PC-3 (cell line): ENCODE results near the gene LRRC39. TPM values are rescaled to one million over a fixed set of nuclear protein-coding genes. Genes with fewer than 3 reads are reported as not detected.

Experiments
- ATAC-seq: fragments of 200-7000 bp; cut with Tn5 transposase; 2 replicates; pipeline ENCODE4 v1.9.1; 2020; ENCODE audit warnings: mild to moderate bottlenecking, moderate library complexity
- BruUV-seq: library from RNA; stranded (reverse); fragments of 400-500 nt; replicated peaks from 2 replicates; lab custom pipeline; 2021; lab: Mats Ljungman, UMichigan
- CTCF ChIA-PET: fragments of 300-600 bp; sonication (Branson Sonifier 250); formaldehyde crosslinking; loops from one replicate; lab custom pipeline; 2022; ENCODE audit warnings: antibody characterized with exemption; lab: Charles Lee
- POLR2A ChIA-PET: fragments of 300-600 bp; sonication (Branson Sonifier 250); formaldehyde crosslinking; loops from one replicate; lab custom pipeline; 2022; ENCODE audit warnings: antibody characterized with exemption; ENCODE audit not compliant: unreplicated experiment; lab: Charles Lee
- DNase-seq: peaks from one replicate; pipeline ENCODE4 v3.0.0-alpha.2; 2015
- H2AFZ ChIP-seq: fragments of 300-600 bp; sonication (generic); 2 replicates; pipeline ENCODE4 v1.6.0; 2016; ENCODE audit warnings: antibody characterized with exemption, low read length
- H3F3A ChIP-seq: fragments of 300-600 bp; sonication (generic); one replicate; pipeline ENCODE4 v1.6.0; 2017; ENCODE audit warnings: antibody characterized with exemption, low read length, control low read depth, mild to moderate bottlenecking; ENCODE audit not compliant: unreplicated experiment
- H3K27ac ChIP-seq: fragments of 300-600 bp; sonication (generic); 2 replicates; pipeline ENCODE4 v1.5.1; 2016; ENCODE audit warnings: mild to moderate bottlenecking, low read length
- H3K27me3 ChIP-seq: fragments of 300-600 bp; sonication (generic); 2 replicates; pipeline ENCODE4 v1.6.1; 2016; ENCODE audit warnings: low read length, mixed read lengths
- H3K36me3 ChIP-seq: fragments of 300-600 bp; sonication (generic); 2 replicates; pipeline ENCODE4 v1.6.1; 2016; ENCODE audit warnings: low read depth, mixed run types, low read length, mixed read lengths
- H3K4me1 ChIP-seq: fragments of 300-600 bp; sonication (generic); 2 replicates; pipeline ENCODE4 v1.5.1; 2016; ENCODE audit warnings: low read length; ENCODE audit not compliant: insufficient read depth
- H3K4me2 ChIP-seq: fragments of 300-600 bp; sonication (generic); 2 replicates; pipeline ENCODE4 v1.6.0; 2016; ENCODE audit warnings: low read length
- H3K4me3 ChIP-seq: fragments of 300-600 bp; sonication (generic); 2 replicates; pipeline ENCODE4 v1.5.1; 2016; ENCODE audit warnings: mild to moderate bottlenecking, low read length, mixed read lengths
- H3K79me2 ChIP-seq: fragments of 300-600 bp; sonication (generic); 2 replicates; pipeline ENCODE4 v1.6.1; 2017; ENCODE audit warnings: low read length, mixed read lengths
- H3K9ac ChIP-seq: fragments of 300-600 bp; sonication (generic); 2 replicates; pipeline ENCODE4 v1.6.0; 2016; ENCODE audit warnings: mild to moderate bottlenecking, low read length
- H3K9me2 ChIP-seq: fragments of 300-600 bp; sonication (generic); replicated peaks from 2 replicates; pipeline ENCODE4 v1.6.1; 2016; ENCODE audit warnings: mixed run types, low read length, mixed read lengths
- H3K9me3 ChIP-seq: fragments of 300-600 bp; sonication (generic); 2 replicates; pipeline ENCODE4 v1.6.1; 2016; ENCODE audit warnings: low read length, mixed read lengths
- H4K20me1 ChIP-seq: fragments of 300-600 bp; sonication (generic); 2 replicates; pipeline ENCODE4 v1.6.1; 2016; ENCODE audit warnings: low read length, mixed read lengths
- EZH2 ChIP-seq: fragments of 300-600 bp; sonication (generic); IDR thresholded peaks from one replicate; pipeline ENCODE4 v1.6.1; 2017; ENCODE audit warnings: antibody characterized with exemption, mild to moderate bottlenecking, low read length; ENCODE audit not compliant: unreplicated experiment
- EZH2phosphoT487 ChIP-seq: fragments of 300-600 bp; sonication (generic); IDR thresholded peaks from 2 replicates; pipeline ENCODE4 v1.6.1; 2018; ENCODE audit warnings: mild to moderate bottlenecking, antibody characterized with exemption, low read length, borderline replicate concordance
- intact Hi-C: fragments of 100-400 bp; cut with micrococcal nuclease; formaldehyde crosslinking; loops from 2 replicates; pipeline ENCODE4 v1.9.0; 2023
- total RNA-seq: library from RNA; depleted of rRNA; stranded (reverse); fragments of >200 nt; gene quantifications from 2 replicates; pipeline ENCODE4 v1.2.3, GENCODE V29; 2014
- TF ChIP-seq, protein P1 (sequence below): fragments of 300-600 bp; sonication (generic); conservative IDR thresholded peaks from 2 replicates; pipeline ENCODE4 v1.5.1; 2017; ENCODE audit warnings: antibody characterized with exemption, low read depth, mild to moderate bottlenecking, low read length

LRRC39 gene
- total RNA-seq, 1 experiment from 2014 or later = 0.84 TPM

DNA sequence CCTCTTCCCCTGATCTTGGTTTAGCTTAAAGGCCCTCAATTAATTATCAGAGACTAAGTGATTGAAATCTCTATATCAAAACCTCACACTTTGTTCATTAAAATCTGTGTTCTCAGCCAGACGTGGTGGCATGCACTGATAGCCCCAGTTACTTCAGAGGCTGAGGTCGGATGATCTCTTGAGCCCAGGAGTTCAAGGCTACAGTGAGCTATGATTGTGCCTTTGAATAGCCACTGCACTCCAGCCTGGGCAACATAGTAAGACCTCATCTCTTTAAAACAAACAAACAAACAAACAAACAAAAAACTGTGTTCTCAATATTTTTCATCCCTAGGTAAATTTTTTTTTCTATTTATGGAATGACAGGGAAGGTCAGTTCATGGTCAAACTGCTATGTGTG lies 26.4 kb downstream of the LRRC39 start:
- H3K4me1 ChIP-seq = no peaks in the 10 kb centered on the region
- H4K20me1 ChIP-seq = no peaks in the 10 kb centered on the region
- CTCF ChIA-PET = no interaction called here
- no peak overlapping the region for H3K4me2 ChIP-seq
- H3F3A ChIP-seq = no peaks in the 10 kb centered on the region
- no peak overlapping the region for H3K4me3 ChIP-seq
- no peak for ATAC-seq
- DNase-seq = no peak
- H3K27me3 ChIP-seq = no peaks in the 10 kb centered on the region
- TF ChIP-seq EZH2phosphoT487 = no peak
- TF ChIP-seq, protein P1, sequence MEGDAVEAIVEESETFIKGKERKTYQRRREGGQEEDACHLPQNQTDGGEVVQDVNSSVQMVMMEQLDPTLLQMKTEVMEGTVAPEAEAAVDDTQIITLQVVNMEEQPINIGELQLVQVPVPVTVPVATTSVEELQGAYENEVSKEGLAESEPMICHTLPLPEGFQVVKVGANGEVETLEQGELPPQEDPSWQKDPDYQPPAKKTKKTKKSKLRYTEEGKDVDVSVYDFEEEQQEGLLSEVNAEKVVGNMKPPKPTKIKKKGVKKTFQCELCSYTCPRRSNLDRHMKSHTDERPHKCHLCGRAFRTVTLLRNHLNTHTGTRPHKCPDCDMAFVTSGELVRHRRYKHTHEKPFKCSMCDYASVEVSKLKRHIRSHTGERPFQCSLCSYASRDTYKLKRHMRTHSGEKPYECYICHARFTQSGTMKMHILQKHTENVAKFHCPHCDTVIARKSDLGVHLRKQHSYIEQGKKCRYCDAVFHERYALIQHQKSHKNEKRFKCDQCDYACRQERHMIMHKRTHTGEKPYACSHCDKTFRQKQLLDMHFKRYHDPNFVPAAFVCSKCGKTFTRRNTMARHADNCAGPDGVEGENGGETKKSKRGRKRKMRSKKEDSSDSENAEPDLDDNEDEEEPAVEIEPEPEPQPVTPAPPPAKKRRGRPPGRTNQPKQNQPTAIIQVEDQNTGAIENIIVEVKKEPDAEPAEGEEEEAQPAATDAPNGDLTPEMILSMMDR = no peak
- no peak for TF ChIP-seq EZH2
- H3K9me3 ChIP-seq = no peaks in the 10 kb centered on the region
- intact Hi-C loops = loop anchor here (5.0 kb wide), 1 partner anchor 306 kb away; no protein-coding TSS in a partner anchor
- H3K79me2 ChIP-seq = no peaks in the 10 kb centered on the region
- POLR2A ChIA-PET = interaction anchor here (0.6 kb wide), 1 partner anchor 386 kb away, joined by 8 read pairs; no protein-coding TSS in a partner anchor
- no peak overlapping the region for H3K27ac ChIP-seq
- H2AFZ ChIP-seq = no peak overlapping the region
- H3K36me3 ChIP-seq = peaks cover 21% of the 10 kb centered on the region
- no peaks in the 10 kb centered on the region for H3K9me2 ChIP-seq
- BruUV-seq = no TSS peak
- no peak overlapping the region for H3K9ac ChIP-seq

DNA sequence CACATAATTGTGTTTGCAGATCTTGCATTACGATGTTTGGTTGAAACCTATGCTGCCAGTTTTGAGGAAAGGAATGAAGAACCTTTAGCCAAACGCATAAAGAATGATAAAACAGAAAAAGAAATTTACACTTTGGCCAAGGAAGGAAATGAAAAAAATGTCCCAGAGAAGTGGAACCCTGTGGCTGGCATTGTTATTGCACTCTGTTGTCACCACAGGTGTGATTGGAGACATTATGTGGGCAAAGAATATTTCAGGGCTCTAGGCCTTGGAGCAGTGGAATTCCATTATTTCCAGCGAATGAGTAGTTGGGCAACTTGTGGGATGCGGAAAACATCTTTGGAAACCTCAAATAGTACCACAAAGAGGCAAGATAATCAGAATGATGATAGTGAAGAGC lies 30.2 kb downstream of the LRRC39 start:
- ATAC-seq (no peak), DNase-seq (no peak)
- H2AFZ ChIP-seq = no peak overlapping the region
- intact Hi-C loops = no loop called here
- H3K36me3 ChIP-seq = peaks cover 36% of the 10 kb centered on the region
- CTCF ChIA-PET = no interaction called here
- no peak overlapping the region for H3K9ac ChIP-seq
- H3K4me3 ChIP-seq = no peak overlapping the region
- no TSS peak for BruUV-seq
- H3K4me2 ChIP-seq = no peak overlapping the region
- no peaks in the 10 kb centered on the region for H3K27me3 ChIP-seq
- no peak overlapping the region for H3K27ac ChIP-seq
- no peaks in the 10 kb centered on the region for H3K9me2 ChIP-seq
- H3K9me3 ChIP-seq = no peaks in the 10 kb centered on the region
- peaks cover 2% of the 10 kb centered on the region for H3F3A ChIP-seq
- H3K4me1 ChIP-seq = no peaks in the 10 kb centered on the region
- POLR2A ChIA-PET = no interaction called here
- TF ChIP-seq EZH2 (no peak), EZH2phosphoT487 (no peak)
- TF ChIP-seq, protein P1 = no peak
- H4K20me1 ChIP-seq = no peaks in the 10 kb centered on the region
- H3K79me2 ChIP-seq = no peaks in the 10 kb centered on the region

DNA sequence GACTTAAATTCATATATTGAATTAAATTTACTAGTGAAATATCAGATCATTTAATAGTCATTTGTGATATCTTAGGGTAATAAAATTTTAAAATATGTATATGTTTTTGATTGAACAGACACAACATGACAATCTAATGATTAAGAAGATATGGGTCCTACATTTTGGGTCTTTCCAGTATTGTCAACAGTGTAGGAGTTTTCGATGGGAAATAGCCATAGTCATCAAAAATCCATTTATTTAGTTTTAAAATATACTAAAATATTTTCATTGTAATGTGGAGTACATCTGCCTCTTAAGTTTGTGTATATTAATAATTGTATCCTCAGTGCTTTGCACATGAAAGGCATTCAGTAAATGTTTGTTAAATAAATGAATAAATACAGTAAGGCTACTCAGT lies 31.1 kb downstream of the LRRC39 start:
- Histone ChIP-seq H3K4me3 (no peak overlapping the region), H4K20me1 (no peaks in the 10 kb centered on the region), H3K27me3 (no peaks in the 10 kb centered on the region), H3K9me2 (no peaks in the 10 kb centered on the region), H3K27ac (no peak overlapping the region), H2AFZ (no peak overlapping the region), H3K9ac (no peak overlapping the region), H3K9me3 (no peaks in the 10 kb centered on the region), H3K36me3 (peaks cover 38% of the 10 kb centered on the region), H3F3A (peaks cover 3% of the 10 kb centered on the region), H3K4me2 (no peak overlapping the region), H3K79me2 (no peaks in the 10 kb centered on the region), H3K4me1 (no peaks in the 10 kb centered on the region)
- no TSS peak for BruUV-seq
- intact Hi-C loops = no loop called here
- POLR2A ChIA-PET = no interaction called here
- ATAC-seq (no peak), DNase-seq (no peak)
- TF ChIP-seq EZH2phosphoT487 (no peak), EZH2 (no peak)
- TF ChIP-seq, protein P1 = no peak
- CTCF ChIA-PET = no interaction called here
